Dendritic cell treated with granulocyte-macrophage colony-stimulating factor and Interleukin-4, amounts not matched to agents 40 ng/mL and 50 ng/mL, for 4 days (primary cell): ENCODE measurements around the gene CPT1A.

Source experiments
- H3K27ac Mint-ChIP-seq: one replicate; pipeline ENCODE4 v1.8.0; 2022; ENCODE audit warnings: mild to moderate bottlenecking, mixed read lengths
- H3K27me3 Mint-ChIP-seq: one replicate; pipeline ENCODE4 v1.8.0; 2022; ENCODE audit warnings: mild to moderate bottlenecking, mixed read lengths
- H3K36me3 Mint-ChIP-seq: one replicate; pipeline ENCODE4 v1.8.0; 2022; ENCODE audit warnings: low read depth, mixed read lengths
- H3K4me1 Mint-ChIP-seq: one replicate; pipeline ENCODE4 v1.8.0; 2022; ENCODE audit warnings: low read depth, mixed read lengths
- H3K4me3 Mint-ChIP-seq: one replicate; pipeline ENCODE4 v1.8.0; 2022; ENCODE audit warnings: mild to moderate bottlenecking, moderate library complexity, mixed read lengths
- H3K9me3 Mint-ChIP-seq: one replicate; pipeline ENCODE4 v1.8.0; 2022; ENCODE audit warnings: mixed read lengths
- intact Hi-C: fragments of 100-400 bp; cut with micrococcal nuclease; formaldehyde crosslinking; loops from one replicate; pipeline ENCODE4 v1.15.0; 2022

The CPT1A gene

GRCh38 chr11:68831124-68831523 lies 10.6 kb downstream of the CPT1A start:
- peaks cover 5% of the 10 kb centered on the region for H3K36me3 Mint-ChIP-seq
- H3K27me3 Mint-ChIP-seq: no peaks in the 10 kb centered on the region
- peaks cover 76% of the 10 kb centered on the region for H3K4me1 Mint-ChIP-seq
- no peak overlapping the region for H3K27ac Mint-ChIP-seq
- H3K9me3 Mint-ChIP-seq: no peaks in the 10 kb centered on the region
- H3K4me3 Mint-ChIP-seq: no peak overlapping the region
- intact Hi-C loops: no loop called here

- Mint-ChIP-seq H3K4me3 (no peak overlapping the region), H3K27me3 (no peaks in the 10 kb centered on the region), H3K27ac (peak overlapping the region; percentile 75), H3K9me3 (no peaks in the 10 kb centered on the region), H3K4me1 (peaks cover 75% of the 10 kb centered on the region), H3K36me3 (peaks cover 5% of the 10 kb centered on the region)
- intact Hi-C loops: loop anchor here (5.0 kb wide), 1 partner anchor 37 kb away; no protein-coding TSS in a partner anchor
Measured at GRCh38 chr11:68829581-68829980, 12.1 kb downstream of the CPT1A start.

- Mint-ChIP-seq H3K4me1 (peaks cover 75% of the 10 kb centered on the region), H3K27ac (peak overlapping the region; percentile 75), H3K9me3 (no peaks in the 10 kb centered on the region), H3K27me3 (no peaks in the 10 kb centered on the region), H3K36me3 (peaks cover 5% of the 10 kb centered on the region), H3K4me3 (peak overlapping the region; percentile 48)
- intact Hi-C loops: loop anchor here (5.0 kb wide), 1 partner anchor 37 kb away; no protein-coding TSS in a partner anchor
Measured at GRCh38 chr11:68828957-68829356, 12.8 kb downstream of the CPT1A start.

GRCh38 chr11:68828155-68828931 lies 13.4 kb downstream of the CPT1A start:
- peaks cover 73% of the 10 kb centered on the region for H3K4me1 Mint-ChIP-seq
- peak overlapping the region; percentile 75 for H3K27ac Mint-ChIP-seq
- intact Hi-C loops: loop anchor here (5.0 kb wide), 1 partner anchor 36 kb away; no protein-coding TSS in a partner anchor

GRCh38 chr11:68827733-68828132 lies 14.0 kb downstream of the CPT1A start:
- intact Hi-C loops: loop anchor here (5.0 kb wide), 1 partner anchor 35 kb away; no protein-coding TSS in a partner anchor
- H3K4me3 Mint-ChIP-seq: peak overlapping the region; percentile 49
- no peaks in the 10 kb centered on the region for H3K9me3 Mint-ChIP-seq
- peak overlapping the region; percentile 75 for H3K27ac Mint-ChIP-seq
- peaks cover 67% of the 10 kb centered on the region for H3K4me1 Mint-ChIP-seq
- peaks cover 6% of the 10 kb centered on the region for H3K36me3 Mint-ChIP-seq
- no peaks in the 10 kb centered on the region for H3K27me3 Mint-ChIP-seq

More at GRCh38 chr11:68828155-68828931, 13.4 kb downstream of the CPT1A start:
- no peaks in the 10 kb centered on the region for H3K9me3 Mint-ChIP-seq
- H3K36me3 Mint-ChIP-seq: peaks cover 5% of the 10 kb centered on the region
- H3K4me3 Mint-ChIP-seq: peak overlapping the region; percentile 48
- H3K27me3 Mint-ChIP-seq: no peaks in the 10 kb centered on the region

GRCh38 chr11:68826726-68827125 lies 15.0 kb downstream of the CPT1A start:
- Mint-ChIP-seq H3K27ac (no peak overlapping the region), H3K4me3 (no peak overlapping the region), H3K4me1 (peaks cover 64% of the 10 kb centered on the region), H3K9me3 (no peaks in the 10 kb centered on the region), H3K27me3 (no peaks in the 10 kb centered on the region), H3K36me3 (peaks cover 10% of the 10 kb centered on the region)
- intact Hi-C loops: loop anchor here (5.0 kb wide), 1 partner anchor 34 kb away; no protein-coding TSS in a partner anchor

- H3K27ac Mint-ChIP-seq: peak overlapping the region; percentile 68
- H3K4me1 Mint-ChIP-seq: peaks cover 57% of the 10 kb centered on the region
- no peak overlapping the region for H3K4me3 Mint-ChIP-seq
- peaks cover 8% of the 10 kb centered on the region for H3K36me3 Mint-ChIP-seq
- H3K9me3 Mint-ChIP-seq: no peaks in the 10 kb centered on the region
- intact Hi-C loops: loop anchor here (5.0 kb wide), 1 partner anchor 33 kb away; no protein-coding TSS in a partner anchor
- no peaks in the 10 kb centered on the region for H3K27me3 Mint-ChIP-seq
Measured at GRCh38 chr11:68825571-68825970, 16.1 kb downstream of the CPT1A start.

GRCh38 chr11:68822546-68822945 lies 19.2 kb downstream of the CPT1A start:
- Mint-ChIP-seq H3K9me3 (no peaks in the 10 kb centered on the region), H3K27me3 (no peaks in the 10 kb centered on the region), H3K4me3 (no peak overlapping the region), H3K36me3 (peaks cover 11% of the 10 kb centered on the region), H3K27ac (no peak overlapping the region), H3K4me1 (peaks cover 37% of the 10 kb centered on the region)
- intact Hi-C loops: no loop called here

- Mint-ChIP-seq H3K4me3 (no peak overlapping the region), H3K36me3 (peaks cover 15% of the 10 kb centered on the region), H3K9me3 (no peaks in the 10 kb centered on the region), H3K4me1 (peaks cover 36% of the 10 kb centered on the region), H3K27me3 (no peaks in the 10 kb centered on the region), H3K27ac (no peak overlapping the region)
- intact Hi-C loops: no loop called here
Measured at GRCh38 chr11:68821670-68822069, 20.0 kb downstream of the CPT1A start.

GRCh38 chr11:68819362-68819761 lies 22.4 kb downstream of the CPT1A start:
- H3K4me3 Mint-ChIP-seq: no peak overlapping the region
- H3K27ac Mint-ChIP-seq: no peak overlapping the region
- H3K4me1 Mint-ChIP-seq: peaks cover 20% of the 10 kb centered on the region
- intact Hi-C loops: no loop called here
- no peaks in the 10 kb centered on the region for H3K27me3 Mint-ChIP-seq
- no peaks in the 10 kb centered on the region for H3K9me3 Mint-ChIP-seq
- H3K36me3 Mint-ChIP-seq: peaks cover 38% of the 10 kb centered on the region

GRCh38 chr11:68818181-68818580 lies 23.5 kb downstream of the CPT1A start:
- H3K4me1 Mint-ChIP-seq: peaks cover 20% of the 10 kb centered on the region

GRCh38 chr11:68817554-68817953 lies 24.2 kb downstream of the CPT1A start:
- intact Hi-C loops: no loop called here
- peak overlapping the region; percentile 37 for H3K27ac Mint-ChIP-seq
- H3K36me3 Mint-ChIP-seq: peaks cover 52% of the 10 kb centered on the region
- H3K27me3 Mint-ChIP-seq: no peaks in the 10 kb centered on the region
- H3K9me3 Mint-ChIP-seq: no peaks in the 10 kb centered on the region
- peaks cover 20% of the 10 kb centered on the region for H3K4me1 Mint-ChIP-seq
- H3K4me3 Mint-ChIP-seq: no peak overlapping the region

More at GRCh38 chr11:68818181-68818580, 23.5 kb downstream of the CPT1A start:
- Mint-ChIP-seq H3K36me3 (peaks cover 49% of the 10 kb centered on the region), H3K27me3 (no peaks in the 10 kb centered on the region), H3K4me3 (no peak overlapping the region), H3K27ac (peak overlapping the region; percentile 37), H3K9me3 (no peaks in the 10 kb centered on the region)
- intact Hi-C loops: no loop called here

- peaks cover 56% of the 10 kb centered on the region for H3K36me3 Mint-ChIP-seq
- H3K9me3 Mint-ChIP-seq: no peaks in the 10 kb centered on the region
Measured at GRCh38 chr11:68816917-68817419, 24.7 kb downstream of the CPT1A start.

GRCh38 chr11:68816251-68816776 lies 25.4 kb downstream of the CPT1A start:
- H3K4me3 Mint-ChIP-seq: no peak overlapping the region
- H3K27me3 Mint-ChIP-seq: no peaks in the 10 kb centered on the region
- intact Hi-C loops: no loop called here
- peaks cover 20% of the 10 kb centered on the region for H3K4me1 Mint-ChIP-seq
- H3K27ac Mint-ChIP-seq: peak overlapping the region; percentile 51
- H3K36me3 Mint-ChIP-seq: peaks cover 63% of the 10 kb centered on the region
- H3K9me3 Mint-ChIP-seq: no peaks in the 10 kb centered on the region

More at GRCh38 chr11:68816917-68817419, 24.7 kb downstream of the CPT1A start:
- Mint-ChIP-seq H3K27me3 (no peaks in the 10 kb centered on the region), H3K27ac (peak overlapping the region; percentile 51), H3K4me3 (no peak overlapping the region), H3K4me1 (peaks cover 20% of the 10 kb centered on the region)
- intact Hi-C loops: no loop called here
